GM19035 (cell line): ENCODE measurements around the gene CDKN2AIP.

Source experiments
- ATAC-seq: cut with Tn5 transposase; IDR thresholded peaks from one replicate; pipeline ENCODE4 v1.9.1; 2021; ENCODE audit not compliant: unreplicated experiment

The CDKN2AIP gene, protein sequence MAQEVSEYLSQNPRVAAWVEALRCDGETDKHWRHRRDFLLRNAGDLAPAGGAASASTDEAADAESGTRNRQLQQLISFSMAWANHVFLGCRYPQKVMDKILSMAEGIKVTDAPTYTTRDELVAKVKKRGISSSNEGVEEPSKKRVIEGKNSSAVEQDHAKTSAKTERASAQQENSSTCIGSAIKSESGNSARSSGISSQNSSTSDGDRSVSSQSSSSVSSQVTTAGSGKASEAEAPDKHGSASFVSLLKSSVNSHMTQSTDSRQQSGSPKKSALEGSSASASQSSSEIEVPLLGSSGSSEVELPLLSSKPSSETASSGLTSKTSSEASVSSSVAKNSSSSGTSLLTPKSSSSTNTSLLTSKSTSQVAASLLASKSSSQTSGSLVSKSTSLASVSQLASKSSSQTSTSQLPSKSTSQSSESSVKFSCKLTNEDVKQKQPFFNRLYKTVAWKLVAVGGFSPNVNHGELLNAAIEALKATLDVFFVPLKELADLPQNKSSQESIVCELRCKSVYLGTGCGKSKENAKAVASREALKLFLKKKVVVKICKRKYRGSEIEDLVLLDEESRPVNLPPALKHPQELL

DNA sequence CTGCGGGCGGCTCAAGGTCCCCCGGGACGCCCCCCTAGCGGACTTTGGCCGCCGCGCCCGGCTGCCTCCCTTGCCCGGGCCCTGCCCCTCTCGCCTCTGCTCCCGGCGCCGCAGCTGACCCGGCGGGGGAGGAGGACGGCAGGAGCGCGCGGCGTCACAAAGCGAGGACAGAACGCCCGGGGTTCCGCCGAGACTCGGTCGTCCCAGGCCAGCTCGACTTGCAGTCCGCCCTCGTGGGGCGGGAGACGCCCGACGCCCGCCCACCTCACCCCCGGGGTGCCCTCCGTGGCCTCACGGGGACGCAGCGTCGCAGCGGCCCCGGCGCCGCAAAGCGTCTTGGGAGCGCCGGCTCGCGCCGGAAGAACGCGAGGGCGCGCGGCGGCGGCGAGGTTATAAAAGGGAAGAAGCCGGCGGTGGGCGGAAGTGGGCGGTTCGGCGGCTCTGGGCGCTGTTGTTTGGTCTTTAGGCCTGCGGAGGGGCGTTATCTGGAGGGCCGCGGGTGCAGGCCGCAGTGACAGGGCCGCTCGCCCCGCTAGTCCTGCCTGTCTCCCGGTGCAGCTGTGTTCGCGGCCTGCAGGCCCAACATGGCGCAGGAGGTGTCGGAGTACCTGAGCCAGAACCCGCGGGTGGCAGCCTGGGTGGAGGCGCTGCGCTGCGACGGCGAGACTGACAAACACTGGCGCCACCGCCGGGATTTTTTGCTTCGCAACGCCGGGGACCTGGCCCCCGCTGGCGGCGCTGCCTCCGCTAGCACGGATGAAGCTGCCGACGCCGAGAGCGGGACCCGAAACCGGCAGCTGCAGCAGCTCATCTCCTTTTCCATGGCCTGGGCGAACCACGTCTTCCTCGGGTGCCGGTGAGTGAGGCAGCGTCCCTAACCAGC, at the start of gene CDKN2AIP:
Gene CDKN2AIP, plus strand, starts transcription at position 423 of the 883 bp plus-strand sequence. Its CDS starts 162 bp downstream, at position 585.
- ATAC-seq, result peak; percentile 86

DNA sequence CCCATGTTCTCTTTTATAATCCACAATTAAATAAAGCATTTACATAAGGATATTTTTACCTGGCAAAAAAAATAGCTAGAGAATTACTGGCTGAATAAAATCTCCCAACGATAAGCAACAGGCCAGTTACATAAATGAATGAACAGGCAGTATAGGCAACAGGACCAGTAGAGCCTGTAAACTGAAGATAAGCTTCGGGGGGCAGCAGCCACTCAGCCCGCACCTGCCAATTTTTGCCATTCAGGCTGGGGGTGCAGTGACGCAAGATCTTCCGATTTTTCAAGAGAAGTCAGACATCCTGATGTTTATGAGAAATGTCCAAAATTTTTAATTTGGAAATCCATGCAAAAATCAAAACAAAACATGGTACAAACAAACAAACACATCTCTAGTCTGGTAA, 49.0 kb upstream of the CDKN2AIP start:
- ATAC-seq, result no peak

DNA sequence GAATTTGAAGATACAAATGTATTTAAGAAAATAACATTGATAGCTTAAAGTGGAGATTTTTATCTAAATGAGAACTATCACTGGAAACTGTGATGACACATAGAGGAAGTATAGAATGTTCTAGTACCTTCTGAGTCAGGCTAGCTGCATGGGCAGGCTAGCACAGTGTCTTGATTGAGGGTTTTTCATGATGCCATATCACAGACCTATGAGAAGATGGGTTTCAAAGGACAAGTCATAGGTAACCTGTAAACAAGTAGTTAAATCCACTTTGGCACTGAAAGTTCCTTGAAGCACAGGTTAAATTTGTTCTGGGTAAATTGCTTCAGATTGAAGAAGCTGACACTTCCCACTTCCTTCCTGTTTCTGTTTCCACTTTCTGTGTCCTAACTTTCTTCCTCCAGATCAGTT, 48.2 kb upstream of the CDKN2AIP start:
- ATAC-seq, result no peak

DNA sequence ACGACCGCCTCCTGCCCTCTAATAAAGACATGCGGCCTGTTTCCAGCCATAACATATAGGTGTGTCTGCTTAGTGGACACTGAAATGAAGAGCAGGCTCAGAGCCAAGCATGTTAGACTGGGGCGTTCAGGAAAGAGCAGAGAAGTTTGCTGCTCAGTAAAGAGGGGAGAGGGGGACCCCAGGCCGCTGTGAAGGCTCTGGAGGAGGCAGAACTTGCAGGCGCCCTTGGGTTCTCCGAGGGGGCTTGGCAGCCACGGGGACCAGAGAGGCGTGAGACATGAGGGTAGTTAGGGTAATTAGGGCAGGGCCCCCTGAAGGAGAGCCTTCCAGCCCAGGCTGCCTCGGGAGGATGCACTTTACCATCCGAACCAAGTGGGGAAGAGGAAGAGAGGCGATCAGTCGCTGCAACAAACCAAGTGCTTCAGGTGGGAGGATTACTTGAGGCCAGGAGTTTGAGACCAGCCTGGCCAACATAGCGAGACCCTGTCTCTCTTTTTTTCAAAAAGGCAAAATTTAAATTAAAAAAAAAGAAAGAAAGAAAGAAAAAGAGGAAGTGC, 46.6 kb upstream of the CDKN2AIP start:
- no peak for ATAC-seq

DNA sequence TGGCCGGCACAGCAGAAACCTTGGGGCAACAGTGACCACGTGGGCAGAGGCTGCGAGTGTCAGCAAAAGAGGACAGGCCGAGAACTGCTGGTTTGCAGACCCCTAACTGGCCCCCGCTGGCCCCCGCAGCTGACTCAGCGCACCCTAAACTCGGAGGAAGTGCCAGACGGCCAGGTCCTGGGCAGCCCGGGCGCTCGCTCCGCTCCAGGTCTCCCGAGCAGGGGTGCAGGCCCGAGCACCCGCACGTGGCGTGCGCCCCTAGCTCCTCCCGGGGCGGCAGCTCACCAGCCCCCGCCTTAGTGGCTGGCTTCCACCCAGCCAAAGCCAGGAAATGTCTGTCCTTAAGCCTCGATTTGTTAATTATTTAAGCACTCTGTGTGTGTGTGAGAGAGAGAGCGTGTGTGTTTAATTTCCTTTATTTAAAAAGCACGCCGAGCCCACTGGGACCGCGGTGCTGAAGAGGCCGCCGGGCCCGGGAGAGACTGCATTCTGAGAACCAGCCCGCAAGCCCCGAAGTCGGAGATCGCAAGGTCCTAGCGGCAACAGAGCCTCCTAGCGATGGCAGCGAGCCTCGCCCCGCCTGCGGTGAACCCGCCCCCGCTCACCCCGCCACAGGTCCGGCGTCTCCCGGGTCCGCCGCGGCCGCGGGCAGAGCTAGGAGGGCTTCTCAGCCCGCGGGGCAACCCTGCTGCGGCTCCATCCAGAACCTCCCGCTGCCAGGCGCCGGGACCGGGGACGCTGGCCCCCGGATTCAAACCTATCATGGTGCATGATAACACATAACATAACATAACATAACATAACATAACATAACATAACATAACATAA, 45.9 kb upstream of the CDKN2AIP start:
- peak; percentile 88 for ATAC-seq

DNA sequence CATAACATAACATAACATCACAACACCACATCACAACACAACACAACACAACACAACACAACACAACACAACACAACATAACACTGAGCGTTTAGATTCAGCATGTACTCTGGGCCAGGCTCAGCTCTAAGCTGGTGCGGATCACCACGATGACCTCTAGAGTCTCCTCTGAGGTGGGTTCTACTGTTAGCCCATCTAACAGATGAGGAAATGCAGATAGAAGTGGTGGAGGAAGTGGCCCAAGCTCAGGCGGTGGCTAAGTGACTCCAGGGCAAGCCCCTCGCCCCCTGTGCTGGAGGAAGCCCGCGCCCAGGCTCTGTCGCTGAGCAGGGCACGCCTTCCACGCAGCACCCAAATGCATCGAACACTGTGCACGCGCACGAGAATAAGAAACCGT, 45.3 kb upstream of the CDKN2AIP start:
- no peak for ATAC-seq

DNA sequence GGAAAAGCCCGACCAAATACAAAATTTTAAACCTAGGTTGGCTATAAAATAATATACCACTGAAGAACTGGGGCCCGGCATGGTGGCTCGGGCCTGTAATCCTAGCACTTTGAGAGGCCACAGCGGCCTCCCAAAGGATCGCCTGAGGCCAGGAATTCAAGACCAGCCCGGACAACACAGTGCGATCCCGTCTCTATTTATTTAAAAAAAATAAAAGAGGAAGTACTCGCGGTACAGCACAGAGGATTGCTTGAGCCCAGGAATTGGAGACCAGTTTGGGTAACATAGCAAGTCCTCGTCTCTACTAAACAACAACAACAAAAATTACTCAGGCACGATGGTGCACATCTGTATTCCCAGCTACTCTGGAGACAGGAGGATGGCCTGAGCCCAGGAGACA, 44.8 kb upstream of the CDKN2AIP start:
- ATAC-seq, result no peak

DNA sequence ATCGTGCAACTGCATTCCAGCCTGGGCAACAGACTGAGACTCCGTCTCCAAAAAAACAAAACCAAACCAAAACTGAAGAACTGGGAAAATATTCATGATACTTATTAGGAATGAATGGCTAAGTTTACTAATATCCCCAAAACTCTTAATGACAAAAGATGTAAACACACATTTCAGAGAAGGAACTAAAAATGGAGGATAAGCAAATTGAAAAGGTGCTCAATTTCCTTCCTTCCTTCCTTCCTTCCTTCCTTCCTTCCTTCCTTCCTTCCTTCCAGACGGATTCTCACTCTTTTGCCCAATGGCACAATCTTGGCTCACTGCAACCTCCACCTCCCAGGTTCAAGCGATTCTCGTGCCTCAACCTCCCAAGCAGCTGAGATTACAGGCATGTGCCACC, 44.4 kb upstream of the CDKN2AIP start:
- no peak for ATAC-seq

DNA sequence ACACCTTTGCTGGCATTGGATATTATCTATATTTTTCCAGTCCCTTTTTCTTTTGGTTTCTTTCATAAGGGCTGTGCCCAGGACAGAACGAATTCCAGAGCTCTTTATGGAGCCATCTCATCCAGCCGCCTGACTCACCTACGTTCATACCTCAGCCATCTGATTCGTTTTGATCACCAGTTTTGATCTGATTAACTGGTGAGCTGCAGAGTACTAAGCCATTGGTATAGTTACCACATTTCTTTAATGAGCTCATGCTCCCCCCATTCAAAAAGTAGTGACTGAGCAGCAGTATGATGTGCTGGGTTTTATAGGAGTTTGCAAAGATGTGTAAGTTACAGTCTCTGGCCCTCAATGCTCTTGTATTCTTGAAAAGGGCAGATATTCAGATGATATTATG, 43.0 kb upstream of the CDKN2AIP start:
- ATAC-seq, result no peak

DNA sequence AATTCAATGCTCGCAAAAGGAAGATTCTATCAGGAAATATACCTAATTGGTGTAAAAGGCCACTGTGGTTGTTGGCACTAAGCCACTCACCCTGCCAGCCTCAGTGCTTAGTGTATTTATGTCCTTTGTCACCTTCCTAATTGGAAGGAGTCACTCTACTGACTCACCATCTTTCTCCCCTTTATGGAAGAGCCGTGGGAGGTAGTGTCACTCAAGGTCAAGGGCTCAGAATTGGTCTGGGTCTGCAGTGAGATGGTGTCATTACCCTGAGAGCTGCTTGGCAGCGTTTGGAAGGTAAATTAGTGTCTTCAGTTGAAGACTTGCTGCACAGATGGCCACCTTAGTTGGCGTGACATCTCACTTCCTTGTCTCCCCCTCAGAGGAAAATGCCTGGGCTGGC, 41.7 kb upstream of the CDKN2AIP start:
- ATAC-seq, result no peak

DNA sequence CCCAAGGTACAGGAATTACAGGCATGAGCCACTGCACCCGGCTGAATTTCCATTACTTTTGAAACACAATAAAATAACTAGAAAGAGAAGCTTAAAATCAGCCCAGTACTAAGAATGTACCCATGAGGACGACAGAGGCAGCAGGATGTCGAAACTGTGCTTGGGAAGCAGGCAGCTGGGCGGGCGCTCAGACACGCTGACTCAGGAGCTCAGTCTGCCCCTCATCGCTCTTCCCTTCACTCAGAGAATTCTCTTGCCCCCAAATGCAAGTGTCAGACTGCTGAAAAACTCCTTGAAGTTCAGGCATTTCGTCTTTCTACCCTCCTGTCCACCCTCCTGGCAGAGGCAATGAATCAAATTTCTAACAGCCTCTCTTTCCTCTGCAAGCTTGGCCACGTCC, 41.0 kb upstream of the CDKN2AIP start:
- ATAC-seq, result no peak

DNA sequence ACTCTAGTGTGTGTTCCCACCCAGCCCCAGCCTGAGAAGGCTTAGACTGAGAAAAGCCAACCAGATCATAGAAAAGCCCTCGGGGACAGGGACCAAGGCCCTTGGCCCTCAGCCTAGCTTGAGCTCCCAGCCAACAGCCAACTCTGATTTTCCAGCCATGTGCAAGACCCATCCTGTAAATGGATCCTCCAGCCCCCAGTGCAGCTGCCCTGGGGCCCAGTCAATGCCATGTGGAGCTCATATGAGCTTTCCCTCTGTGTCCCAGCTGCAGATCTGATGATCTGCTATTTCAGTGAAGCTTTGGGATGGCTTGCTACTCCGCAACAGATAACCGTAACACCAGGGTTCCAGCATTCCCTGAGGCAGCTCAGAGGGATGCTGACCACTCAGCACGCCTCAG, 40.5 kb upstream of the CDKN2AIP start:
- ATAC-seq, result no peak

DNA sequence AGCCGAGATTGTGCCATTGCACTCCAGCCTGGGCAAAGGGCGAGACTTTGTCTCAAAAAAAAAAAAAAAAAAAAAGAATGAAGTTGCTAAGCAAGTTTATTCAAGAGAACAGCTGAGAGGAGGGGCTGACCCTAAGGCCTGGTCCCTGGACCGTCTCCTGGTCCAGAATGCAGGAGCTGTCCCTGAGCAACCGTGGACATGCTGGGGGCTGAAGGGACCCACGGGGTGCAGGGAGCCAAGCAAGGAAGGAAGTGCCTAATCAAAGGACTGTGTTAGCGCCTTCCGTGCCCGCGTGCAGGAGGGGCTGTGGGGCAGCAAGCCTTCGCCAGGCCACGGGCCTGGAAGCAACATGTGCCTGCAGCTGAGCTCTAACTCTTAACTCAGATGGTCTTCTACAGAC, 39.1 kb upstream of the CDKN2AIP start:
- ATAC-seq, result no peak

DNA sequence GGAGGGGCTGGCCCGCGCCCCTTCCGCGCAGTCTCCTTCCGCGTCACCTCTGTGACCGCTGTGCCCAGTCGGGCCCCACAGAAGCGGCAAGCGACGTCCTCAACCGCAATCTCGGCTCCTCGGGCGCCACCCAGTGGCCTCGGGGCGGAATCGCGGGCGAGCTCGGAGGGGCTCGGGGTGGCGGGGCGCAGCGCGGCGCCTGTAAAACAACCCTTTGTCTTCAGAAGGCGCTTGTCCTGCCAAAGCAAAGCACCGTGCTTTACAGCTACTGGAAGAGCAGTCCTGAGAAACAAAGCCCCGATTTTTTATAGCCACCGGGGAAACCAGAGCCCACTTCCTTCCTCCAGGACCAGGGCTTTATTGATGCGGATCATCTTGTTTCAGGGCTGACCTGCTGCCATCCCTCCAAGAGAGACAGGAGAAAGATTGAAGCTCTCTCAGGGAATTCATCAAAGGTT, 37.3 kb upstream of the CDKN2AIP start:
- ATAC-seq, result peak; percentile 98

DNA sequence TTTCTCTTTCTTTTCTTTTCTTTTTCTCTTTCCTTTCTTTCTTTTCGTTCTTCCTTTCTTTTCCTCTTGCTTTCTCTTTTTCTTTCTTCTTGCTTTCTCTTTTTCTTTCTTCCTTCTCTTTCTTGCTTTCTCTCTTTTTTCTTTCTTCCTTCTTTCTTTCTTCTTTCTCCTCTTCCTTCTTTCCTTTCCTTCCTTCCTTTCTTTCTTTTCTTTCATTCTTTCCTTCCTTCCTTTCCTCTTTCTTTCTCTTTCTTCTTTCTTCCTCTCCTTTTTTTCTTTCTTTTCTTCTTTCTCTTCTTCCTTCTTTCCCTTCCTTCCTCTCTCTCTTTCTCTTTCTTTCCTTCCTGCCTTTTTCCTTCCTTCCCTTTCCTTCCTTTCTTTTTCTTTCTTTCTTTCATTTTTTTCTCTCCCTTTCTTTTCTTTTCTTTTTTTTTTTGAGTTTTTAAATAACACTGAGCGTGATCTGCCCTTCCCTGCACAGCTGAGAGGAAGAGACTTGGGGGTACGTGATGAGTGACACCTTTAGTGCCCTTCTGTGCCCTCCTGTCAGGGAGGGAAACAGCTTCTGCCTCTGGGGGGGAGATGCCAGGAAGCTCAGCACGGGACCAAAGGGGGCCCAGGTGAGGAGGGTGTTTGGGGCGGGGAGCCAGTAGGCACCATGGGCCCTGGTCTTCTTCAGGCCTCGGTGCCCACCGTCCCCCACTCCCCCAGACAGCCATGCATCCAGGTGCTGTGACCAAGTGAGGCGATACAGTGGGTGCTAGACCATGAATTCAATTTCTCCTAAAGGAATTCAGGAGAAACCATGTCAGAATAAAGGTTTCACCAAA, 36.6 kb upstream of the CDKN2AIP start:
- no peak for ATAC-seq

DNA sequence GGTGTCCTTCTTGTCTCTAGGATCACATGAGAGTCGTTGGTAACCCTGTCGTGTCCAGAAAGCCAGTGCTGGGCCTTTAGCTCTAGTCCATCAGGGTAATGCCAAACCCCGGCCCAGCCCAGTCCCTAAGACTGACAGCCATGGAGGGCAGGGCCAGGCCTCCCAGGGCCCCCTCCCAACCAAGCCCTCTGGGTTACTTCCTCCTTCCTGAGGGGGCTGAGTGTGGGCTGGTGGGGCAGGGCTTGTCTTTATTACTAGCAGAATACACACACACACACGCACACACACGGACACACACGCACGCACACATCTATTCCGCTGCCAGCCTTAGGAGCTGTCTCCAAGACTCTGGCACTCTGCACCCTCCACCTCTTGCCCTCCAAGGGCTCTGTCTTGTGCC, 35.6 kb upstream of the CDKN2AIP start:
- ATAC-seq, result no peak

DNA sequence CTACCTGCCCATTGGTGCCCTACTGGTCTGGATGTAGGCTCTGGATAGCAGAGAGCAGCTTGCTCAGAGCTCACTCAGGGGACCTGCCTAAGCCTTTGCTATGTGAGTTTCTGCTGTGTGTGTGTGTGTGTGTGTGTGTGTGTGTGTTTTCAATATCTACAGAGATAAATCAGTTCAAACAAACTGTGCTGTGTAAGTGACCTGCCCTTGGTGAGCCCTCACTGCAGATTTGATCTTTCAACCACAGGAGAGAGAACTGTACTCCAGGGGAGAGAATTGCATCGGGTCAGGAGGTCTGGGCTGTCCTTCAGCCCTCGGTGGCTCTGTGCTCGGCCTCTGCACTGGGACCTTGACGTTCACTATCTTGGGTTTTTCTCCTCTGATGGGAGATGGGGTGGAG, 35.0 kb upstream of the CDKN2AIP start:
- ATAC-seq, result no peak

DNA sequence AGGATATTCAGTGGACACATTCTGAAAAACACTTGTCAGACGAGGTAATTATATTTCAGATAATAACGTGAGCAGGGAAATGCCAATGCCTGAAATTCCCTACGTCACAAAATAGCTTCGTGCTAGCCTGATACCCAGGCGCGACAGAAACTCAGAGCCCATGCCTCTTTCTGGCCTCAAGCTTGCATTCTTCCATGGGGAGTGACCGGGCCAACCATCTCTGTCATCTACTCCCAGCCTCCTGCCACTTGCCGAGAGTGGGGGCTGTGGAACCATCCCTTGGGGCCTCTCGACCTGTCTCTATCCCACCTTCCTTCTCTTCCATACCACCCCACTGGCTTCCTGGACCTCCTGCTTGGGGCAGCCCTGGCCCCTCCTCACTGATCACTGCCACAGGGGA, 34.5 kb upstream of the CDKN2AIP start:
- no peak for ATAC-seq

DNA sequence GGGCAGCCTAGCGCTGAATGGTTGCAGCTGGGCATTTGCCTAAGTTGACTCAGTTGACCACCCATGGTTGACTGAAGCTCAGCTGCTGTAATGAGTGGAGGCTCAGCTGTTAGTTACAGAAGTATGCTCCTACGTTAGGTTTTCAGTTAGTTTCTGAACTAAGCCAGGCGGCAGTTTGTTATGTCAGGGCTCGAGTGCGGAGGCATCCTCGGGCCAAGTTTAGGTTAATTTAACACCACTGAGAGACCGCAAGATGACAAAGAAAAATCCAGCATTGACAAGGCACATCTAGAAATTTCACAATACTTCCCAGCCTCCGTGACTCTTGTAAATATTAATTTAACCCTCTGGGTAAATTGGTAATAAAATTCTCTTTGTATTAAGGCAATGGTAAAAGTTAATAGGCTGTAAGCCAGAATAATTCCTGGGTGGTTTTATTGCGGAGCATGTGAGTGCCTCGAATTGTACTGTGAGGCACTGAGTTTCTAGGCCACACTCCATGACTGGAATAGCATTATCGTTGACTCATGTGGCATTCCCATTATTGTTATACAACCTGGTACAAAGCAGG, 33.1 kb upstream of the CDKN2AIP start:
- no peak for ATAC-seq
